Endothelial cell of umbilical vein (primary cell): Measurements from ENCODE around the gene CCNY. TPM values are rescaled to one million over a fixed set of nuclear protein-coding genes. Genes with fewer than 3 reads are reported as not detected.

ENCODE experiments used
- BruUV-seq: library from RNA; stranded (reverse); fragments of 400-500 nt; replicated peaks from 2 replicates; lab custom pipeline; 2021; lab: Mats Ljungman, UMichigan
- CTCF ChIA-PET: fragments of 300-600, 350-600 bp; sonication (Branson Sonifier 250); formaldehyde crosslinking; loops from one replicate; lab custom pipeline; 2021; ENCODE audit warnings: antibody characterized with exemption, inconsistent platforms; lab: Charles Lee
- POLR2A ChIA-PET: fragments of 300-600, 350-600 bp; sonication (Branson Sonifier 250); formaldehyde crosslinking; loops from one replicate; lab custom pipeline; 2021; ENCODE audit warnings: antibody characterized with exemption, inconsistent platforms; lab: Charles Lee
- DNase-seq: peaks from one replicate; pipeline ENCODE4 v3.0.0-alpha.2; 2011; ENCODE audit warnings: low read depth, low spot score
- FAIRE-seq: peaks from 2 replicates; lab custom pipeline; 2011; peaks lifted over from hg19 to GRCh38; lab: Jason Lieb, UNC
- H2AFZ ChIP-seq: 2 replicates; pipeline ENCODE4 v1.6.0; 2012; ENCODE audit warnings: low read depth, low read length, control low read depth, inconsistent platforms
- H3K27ac ChIP-seq: 2 replicates; pipeline ENCODE4 v1.5.1; 2011; ENCODE audit warnings: low read depth, mild to moderate bottlenecking, control low read depth, low read length, moderate library complexity; ENCODE audit not compliant: insufficient read depth
- H3K27me3 ChIP-seq, 2 experiments: 2 replicates each; pipeline versions ENCODE4 v1.6.0 to v1.6.1; 2011; ENCODE audit warnings: low read length in 2 of 2, mixed read lengths in 1 of 2; ENCODE audit not compliant: control insufficient read depth in 2 of 2, insufficient read depth in 2 of 2
- H3K36me3 ChIP-seq, 2 experiments: 2 replicates in 1 of 2; 3 replicates in 1 of 2; pipeline ENCODE4 v1.5.1; 2011; ENCODE audit warnings: low read length in 2 of 2, mild to moderate bottlenecking in 1 of 2, moderate library complexity in 1 of 2; ENCODE audit not compliant: control insufficient read depth in 2 of 2, insufficient read depth in 2 of 2; ENCODE audit errors: extremely low read depth in 1 of 2
- H3K4me1 ChIP-seq: 3 replicates; pipeline ENCODE4 v1.5.1; 2011; ENCODE audit warnings: mild to moderate bottlenecking, low read length; ENCODE audit not compliant: control insufficient read depth, insufficient read depth; ENCODE audit errors: extremely low read depth
- H3K4me2 ChIP-seq: 2 replicates; pipeline ENCODE4 v1.6.1; 2011; ENCODE audit warnings: low read length, control low read depth, mixed read lengths; ENCODE audit not compliant: insufficient read depth
- H3K4me3 ChIP-seq, 3 experiments: fragments of 200-600 bp in 1 of 3; sonication (generic), shearing (Covaris generic) in 1 of 3; replicated peaks in 1 of 3; 2 replicates each; pipeline ENCODE4 v1.5.1; 2011 to 2016; ENCODE audit warnings: control low read depth in 3 of 3, low read length in 3 of 3, mild to moderate bottlenecking in 2 of 3, inconsistent platforms in 1 of 3, low read depth in 1 of 3, moderate library complexity in 1 of 3; ENCODE audit not compliant: insufficient read depth in 1 of 3
- H3K79me2 ChIP-seq: 2 replicates; pipeline ENCODE4 v1.6.0; 2012; ENCODE audit warnings: low read length, inconsistent platforms; ENCODE audit not compliant: control insufficient read depth, insufficient read depth
- H3K9ac ChIP-seq: replicated peaks from 2 replicates; pipeline ENCODE3; 2011; ENCODE audit warnings: low read length, control low read depth; ENCODE audit not compliant: insufficient read depth; ENCODE audit errors: extremely low read depth
- H3K9me1 ChIP-seq: replicated peaks from 3 replicates; pipeline ENCODE4 v1.6.0; 2011; ENCODE audit warnings: mild to moderate bottlenecking, low read length; ENCODE audit not compliant: control insufficient read depth, insufficient read depth; ENCODE audit errors: extremely low read depth
- H3K9me3 ChIP-seq: replicated peaks from 2 replicates; pipeline ENCODE4 v1.5.1; 2012; ENCODE audit warnings: low read length, inconsistent platforms; ENCODE audit not compliant: control insufficient read depth, insufficient read depth
- H4K20me1 ChIP-seq: replicated peaks from 2 replicates; pipeline ENCODE3; 2011; ENCODE audit warnings: mild to moderate bottlenecking, low read length; ENCODE audit not compliant: control insufficient read depth, insufficient read depth; ENCODE audit errors: extremely low read depth
- EZH2 ChIP-seq: IDR thresholded peaks from 2 replicates; pipeline ENCODE4 v1.6.1; 2012; ENCODE audit warnings: borderline replicate concordance, low read depth, mild to moderate bottlenecking, moderate library complexity, low read length, inconsistent platforms; ENCODE audit not compliant: severe bottlenecking
- FOS ChIP-seq: IDR thresholded peaks from 2 replicates; pipeline ENCODE4 v1.6.1; 2011; ENCODE audit warnings: mild to moderate bottlenecking, low read length, moderate library complexity, borderline replicate concordance; ENCODE audit not compliant: insufficient read depth
- GATA2 ChIP-seq: IDR thresholded peaks from 2 replicates; pipeline ENCODE4 v1.7.0; 2011; ENCODE audit warnings: low read depth, mild to moderate bottlenecking, moderate library complexity, mixed read lengths, low read length; ENCODE audit not compliant: insufficient read length, insufficient read depth
- JUN ChIP-seq: IDR thresholded peaks from 2 replicates; pipeline ENCODE4 v1.6.1; 2011; ENCODE audit warnings: borderline replicate concordance, low read depth; ENCODE audit not compliant: insufficient read length, insufficient read depth
- MYC ChIP-seq: IDR thresholded peaks from one replicate; pipeline ENCODE4 v1.6.1; 2011; ENCODE audit warnings: mild to moderate bottlenecking, low read depth, low read length
- POLR2A ChIP-seq: IDR thresholded peaks from 2 replicates; pipeline ENCODE4 v1.6.1; 2012; ENCODE audit warnings: low read depth, mild to moderate bottlenecking, control low read depth, low read length
- POLR2AphosphoS5 ChIP-seq: IDR thresholded peaks from 2 replicates; pipeline ENCODE4 v1.6.1; 2012; ENCODE audit warnings: low read depth, mild to moderate bottlenecking, control low read depth, low read length, moderate library complexity; ENCODE audit not compliant: insufficient read depth
- dilution Hi-C: fragments of 300-500 bp; cut with MboI; formaldehyde crosslinking; loops from one replicate; pipeline ENCODE4 v1.15.0; 2019; ENCODE audit warnings: low sequenced_read_pairs; ENCODE audit not compliant: extremely low pct_ligation_motif_present
- intact Hi-C: fragments of 100-400 bp; cut with micrococcal nuclease; formaldehyde crosslinking; loops from one replicate; pipeline ENCODE4 v1.10.0; 2022
- polyA plus RNA-seq, 4 experiments: library from polyadenylated mRNA; depleted of rRNA in 3 of 4; stranded (reverse) in 3 of 4; unstranded in 1 of 4; fragments of >200 nt; gene quantifications; 2 replicates each; pipeline versions ENCODE4 v1.2.1 to v1.2.3, GENCODE V29; 2011 to 2012; ENCODE audit warnings: missing spikeins in 1 of 4
- total RNA-seq: library from RNA; stranded (reverse); gene quantifications from 2 replicates; pipeline ENCODE4 v1.2.3, GENCODE V29; 2021
- TF ChIP-seq, protein P1 (sequence below), 2 donors: IDR thresholded peaks; 1 replicate in 1 of 2; 2 replicates in 1 of 2; pipeline ENCODE4 v1.5.1; 2011; ENCODE audit warnings: low read length in 2 of 2, mild to moderate bottlenecking in 2 of 2, moderate library complexity in 2 of 2, control low read depth in 1 of 2, inconsistent platforms in 1 of 2, low read depth in 1 of 2; ENCODE audit not compliant: insufficient read depth in 1 of 2; ENCODE audit errors: extremely low read depth in 1 of 2
- TF ChIP-seq, protein P2 (sequence below): IDR thresholded peaks from 2 replicates; pipeline ENCODE4 v1.6.1; 2011; ENCODE audit not compliant: insufficient read depth, insufficient read length

Gene CCNY
- total and polyA plus RNA-seq, 2 donors (not counting 3 experiments of a cell fraction or from before 2014, with no cell fraction given), result 61.5 to 107 TPM

- BruUV-seq, result no TSS peak
- Histone ChIP-seq H3K36me3 (peaks cover 2 to 3% of the 10 kb centered on the region in 2 experiments), H4K20me1 (no peaks in the 10 kb centered on the region), H2AFZ (no peak overlapping the region), H3K27me3 (no peaks in the 10 kb centered on the region), H3K9me3 (no peaks in the 10 kb centered on the region), H3K4me1 (no peaks in the 10 kb centered on the region), H3K9ac (no peak overlapping the region), H3K27ac (no peak overlapping the region), H3K9me1 (no peaks in the 10 kb centered on the region), H3K4me2 (no peak overlapping the region), H3K79me2 (peaks cover 46% of the 10 kb centered on the region), H3K4me3 (no peak overlapping the region)
- dilution Hi-C loops (no loop called here), intact Hi-C loops (no loop called here)
- FAIRE-seq (no peak), DNase-seq (no peak)
- ChIA-PET CTCF (no interaction called here), POLR2A (no interaction called here)
- TF ChIP-seq EZH2, result no peak
- TF ChIP-seq POLR2A, result no peak
- TF ChIP-seq JUN, result no peak
- no peak for TF ChIP-seq POLR2AphosphoS5
- no peak for TF ChIP-seq FOS
- TF ChIP-seq, protein P1, sequence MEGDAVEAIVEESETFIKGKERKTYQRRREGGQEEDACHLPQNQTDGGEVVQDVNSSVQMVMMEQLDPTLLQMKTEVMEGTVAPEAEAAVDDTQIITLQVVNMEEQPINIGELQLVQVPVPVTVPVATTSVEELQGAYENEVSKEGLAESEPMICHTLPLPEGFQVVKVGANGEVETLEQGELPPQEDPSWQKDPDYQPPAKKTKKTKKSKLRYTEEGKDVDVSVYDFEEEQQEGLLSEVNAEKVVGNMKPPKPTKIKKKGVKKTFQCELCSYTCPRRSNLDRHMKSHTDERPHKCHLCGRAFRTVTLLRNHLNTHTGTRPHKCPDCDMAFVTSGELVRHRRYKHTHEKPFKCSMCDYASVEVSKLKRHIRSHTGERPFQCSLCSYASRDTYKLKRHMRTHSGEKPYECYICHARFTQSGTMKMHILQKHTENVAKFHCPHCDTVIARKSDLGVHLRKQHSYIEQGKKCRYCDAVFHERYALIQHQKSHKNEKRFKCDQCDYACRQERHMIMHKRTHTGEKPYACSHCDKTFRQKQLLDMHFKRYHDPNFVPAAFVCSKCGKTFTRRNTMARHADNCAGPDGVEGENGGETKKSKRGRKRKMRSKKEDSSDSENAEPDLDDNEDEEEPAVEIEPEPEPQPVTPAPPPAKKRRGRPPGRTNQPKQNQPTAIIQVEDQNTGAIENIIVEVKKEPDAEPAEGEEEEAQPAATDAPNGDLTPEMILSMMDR (IDR thresholded peaks at IDR 0.05; ENCODE audit: extremely low read depth in 1 of 2, insufficient read depth in 1 of 2, low read depth in 1 of 2, low read length in 2 of 2), result no peak
- TF ChIP-seq MYC, result no peak
- TF ChIP-seq GATA2, result no peak
- TF ChIP-seq, protein P2, sequence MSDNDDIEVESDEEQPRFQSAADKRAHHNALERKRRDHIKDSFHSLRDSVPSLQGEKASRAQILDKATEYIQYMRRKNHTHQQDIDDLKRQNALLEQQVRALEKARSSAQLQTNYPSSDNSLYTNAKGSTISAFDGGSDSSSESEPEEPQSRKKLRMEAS, result no peak
Observed at GRCh38 chr10:35503578-35503977, 167.3 kb downstream of the CCNY start.
